GM11168 (cell line): ENCODE data around the gene TMEM74B.
"Not testable (repeated sequence)": the region's sequence is repeated elsewhere in the genome, so short reads cannot be mapped to it uniquely, and the experiment has no call there.

Source experiments
- in situ Hi-C: fragments of 300-500 bp; cut with MboI; formaldehyde crosslinking; loops from one replicate; pipeline ENCODE4 v1.12.0; 2022; ENCODE audit warnings: low sequenced_read_pairs; ENCODE audit not compliant: unreplicated experiment

Gene TMEM74B

GRCh38 chr20:1184638-1185315, at the start of gene TMEM74B:
Gene TMEM74B, minus strand, starts transcription at chr20:1184981. Its CDS starts 1,180 bp downstream, at chr20:1183801.
- in situ Hi-C loops = no loop called here

DNA sequence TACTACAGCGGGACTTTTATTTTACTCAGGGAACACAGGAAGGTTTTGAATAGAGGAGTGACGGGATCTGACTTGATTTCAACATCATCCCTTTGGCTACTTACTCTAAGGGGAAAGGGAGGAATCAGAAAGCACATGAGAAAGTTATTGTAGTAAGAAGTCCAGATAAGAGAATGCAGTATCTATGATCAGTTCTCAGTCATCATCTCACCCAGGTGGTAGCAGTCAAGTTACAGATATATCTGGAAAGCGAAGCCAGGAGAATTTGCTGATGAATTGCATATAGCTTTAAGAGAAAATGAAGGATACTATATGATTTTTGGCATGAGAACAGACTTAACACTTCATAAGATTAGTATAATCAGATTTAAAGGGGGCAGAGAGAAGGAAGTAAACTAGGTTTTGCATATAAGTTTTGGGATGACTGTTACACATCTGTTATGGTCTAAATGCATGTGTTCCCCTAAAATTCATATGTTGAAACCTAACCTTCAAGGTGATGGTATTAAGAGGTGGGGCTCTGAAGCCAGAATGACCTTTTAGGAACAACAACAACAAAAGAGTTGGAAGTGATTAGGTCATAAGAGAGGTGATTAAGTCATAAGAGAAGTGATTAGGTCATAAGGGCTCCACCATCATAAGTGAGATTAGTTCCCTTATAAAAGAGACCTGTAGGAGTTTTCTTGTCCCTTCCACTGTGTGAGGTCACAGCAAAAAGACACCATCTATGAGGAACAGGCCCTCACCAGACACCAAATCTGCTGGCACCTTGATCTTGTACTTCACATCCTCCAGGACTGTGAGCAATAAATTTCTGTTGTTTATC, 47.7 kb upstream of the TMEM74B start:
- in situ Hi-C loops = no loop called here

DNA sequence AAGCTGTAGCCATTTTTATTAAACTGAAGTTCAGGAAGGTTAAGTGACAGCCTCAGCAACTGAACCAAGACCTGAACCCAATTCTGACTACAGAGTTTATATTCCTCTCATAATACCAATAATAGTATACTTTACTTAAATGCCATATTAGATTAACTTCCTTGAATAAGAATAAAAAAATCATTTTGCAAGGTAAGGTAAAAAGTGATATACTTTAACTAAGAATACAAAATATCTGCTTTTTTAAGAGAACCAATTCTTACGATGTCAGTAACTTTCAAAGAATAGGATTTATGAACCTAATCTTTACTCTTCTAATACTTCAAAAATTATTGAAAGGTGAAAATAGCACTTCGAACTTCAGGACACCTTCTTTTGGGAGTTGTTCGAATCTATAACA, 44.8 kb upstream of the TMEM74B start:
- in situ Hi-C loops = no loop called here

GRCh38 chr20:1225783-1226654, 41.2 kb upstream of the TMEM74B start, which contains the start of gene RAD21L1:
Gene RAD21L1, plus strand, starts transcription at chr20:1226044. Its CDS starts 2,410 bp downstream, at chr20:1228454.
- in situ Hi-C loops = no loop called here

DNA sequence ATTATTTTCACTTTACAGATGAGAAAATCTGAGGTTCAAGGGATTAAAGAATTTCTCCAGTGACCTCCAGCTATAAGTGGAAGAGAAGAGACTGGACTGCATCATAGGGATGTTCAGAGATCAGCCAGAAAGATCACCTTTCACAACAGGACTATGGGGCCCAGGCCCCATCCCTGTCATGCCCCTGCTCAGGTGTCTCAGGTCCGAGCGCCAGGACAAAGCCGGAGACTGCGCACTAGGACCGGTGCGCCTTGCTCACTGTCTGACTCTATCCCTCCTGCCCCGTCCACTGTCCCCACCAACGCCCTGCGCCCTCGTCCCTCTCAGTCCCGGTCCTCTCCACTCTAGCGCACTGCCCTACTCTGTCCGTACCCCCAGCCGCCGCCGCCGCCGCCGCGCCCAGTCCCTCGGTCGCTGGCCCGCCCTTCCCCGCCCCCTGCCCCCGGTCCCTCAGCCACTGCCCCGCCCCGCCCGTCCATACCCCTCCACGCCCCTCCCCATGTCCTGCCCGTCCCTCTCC, 40.5 kb upstream of the TMEM74B start:
- in situ Hi-C loops = no loop called here

DNA sequence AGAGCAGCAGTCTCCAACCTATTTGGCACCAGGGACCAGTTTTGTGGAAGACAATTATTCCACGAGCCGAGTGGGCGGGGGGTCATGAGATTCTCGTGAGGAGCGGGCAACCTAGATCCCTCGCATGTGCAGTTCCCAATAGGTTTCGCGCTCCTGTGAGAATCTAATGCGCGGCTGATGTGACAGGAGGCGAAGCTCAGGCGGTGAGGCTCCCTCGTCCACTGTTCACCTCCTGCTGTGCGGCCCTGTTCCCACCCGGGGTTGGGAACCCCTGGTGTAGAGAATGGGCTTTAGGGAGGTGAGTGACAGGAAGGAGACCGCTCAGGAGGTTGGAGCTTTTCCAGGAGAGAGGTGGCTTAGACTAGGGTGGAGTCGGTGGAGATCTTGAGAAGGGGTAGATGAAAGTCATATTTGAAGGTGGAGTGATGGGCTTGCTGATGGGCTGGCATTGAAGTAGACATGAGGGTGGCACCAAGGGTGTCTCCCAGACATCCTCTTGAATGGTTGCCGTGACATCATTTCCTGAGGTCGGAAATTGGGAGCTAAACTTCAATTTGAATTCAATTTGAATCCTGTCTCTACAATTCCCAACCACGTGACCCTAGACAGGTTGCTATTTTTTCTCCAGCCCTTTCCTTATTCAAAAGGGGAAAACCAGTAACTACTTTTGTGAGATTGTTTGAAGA, 39.6 kb upstream of the TMEM74B start:
- in situ Hi-C loops = no loop called here

DNA sequence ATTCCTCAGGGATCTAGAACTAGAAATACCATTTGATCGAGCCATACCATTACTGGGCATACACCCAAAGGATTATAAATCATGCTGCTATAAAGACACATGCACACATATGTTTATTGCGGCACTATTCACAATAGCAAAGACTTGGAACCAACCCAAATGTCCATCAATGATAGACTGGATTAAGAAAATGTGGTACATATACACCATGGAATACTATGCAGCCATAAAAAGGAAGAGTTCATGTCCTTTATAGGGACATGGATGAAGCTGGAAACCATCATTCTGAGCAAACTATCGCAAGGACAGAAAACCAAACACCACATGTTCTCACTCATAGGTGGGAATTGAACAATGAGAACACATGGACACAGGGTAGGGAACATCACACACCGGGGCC, 38.0 kb upstream of the TMEM74B start:
- in situ Hi-C loops = not testable (repeated sequence)

- in situ Hi-C loops = not testable (repeated sequence)
Observed at GRCh38 chr20:1216527-1217427, 32.0 kb upstream of the TMEM74B start.

DNA sequence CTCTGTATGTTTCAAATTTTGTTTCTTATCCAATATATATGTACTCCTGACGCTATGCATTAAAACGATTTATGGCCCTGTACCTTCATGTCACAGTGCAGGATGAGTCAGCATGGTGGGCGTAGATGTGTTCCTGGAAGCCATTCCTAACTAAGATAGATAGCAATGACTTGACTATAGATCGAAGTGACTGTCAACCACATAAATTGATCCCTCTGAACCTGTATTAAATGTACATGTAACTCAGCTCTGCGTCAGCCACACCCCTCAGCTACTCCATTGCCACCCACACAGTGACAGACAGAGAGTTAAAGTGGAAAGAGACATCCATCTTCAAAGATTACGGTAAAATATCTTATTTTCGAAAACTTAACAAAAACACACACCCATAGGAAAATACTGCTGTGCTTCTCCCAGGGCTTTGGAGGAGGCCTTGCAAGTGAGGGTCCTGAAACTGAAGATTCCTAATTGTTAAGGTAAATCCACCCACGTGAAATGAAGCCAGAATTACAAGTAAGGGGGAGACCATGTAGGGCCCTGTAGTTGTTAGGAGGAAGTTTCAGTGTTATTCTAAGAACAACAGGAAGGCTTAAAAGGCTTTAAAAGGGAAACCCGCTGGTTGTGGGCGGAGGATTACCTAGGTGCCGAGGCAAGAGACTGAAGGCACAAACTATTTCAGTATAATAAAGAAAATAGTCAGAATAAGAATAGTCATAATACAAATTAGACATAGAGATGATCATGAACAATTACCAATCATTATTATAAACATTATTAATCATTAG, 30.8 kb upstream of the TMEM74B start:
- in situ Hi-C loops = no loop called here

DNA sequence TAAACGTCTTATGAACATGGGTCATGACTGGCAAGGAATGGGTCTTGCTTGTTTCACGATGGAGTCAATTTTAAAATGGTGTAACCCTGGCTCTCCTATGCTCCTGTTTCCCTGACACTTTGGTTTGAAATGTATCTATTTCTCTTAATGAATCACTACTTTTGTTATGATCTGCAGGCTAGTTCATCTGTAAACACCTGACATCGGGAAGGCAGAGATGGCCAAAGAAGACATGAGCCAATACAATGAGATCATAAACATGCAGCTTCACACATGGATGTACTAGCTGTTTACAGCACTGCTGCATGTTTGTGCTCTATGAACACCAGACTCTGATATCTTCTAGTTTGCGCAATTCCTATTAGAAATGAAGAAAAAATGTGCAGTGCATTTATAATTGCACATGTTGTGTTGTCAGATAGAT, 30.1 kb upstream of the TMEM74B start:
- in situ Hi-C loops = no loop called here

DNA sequence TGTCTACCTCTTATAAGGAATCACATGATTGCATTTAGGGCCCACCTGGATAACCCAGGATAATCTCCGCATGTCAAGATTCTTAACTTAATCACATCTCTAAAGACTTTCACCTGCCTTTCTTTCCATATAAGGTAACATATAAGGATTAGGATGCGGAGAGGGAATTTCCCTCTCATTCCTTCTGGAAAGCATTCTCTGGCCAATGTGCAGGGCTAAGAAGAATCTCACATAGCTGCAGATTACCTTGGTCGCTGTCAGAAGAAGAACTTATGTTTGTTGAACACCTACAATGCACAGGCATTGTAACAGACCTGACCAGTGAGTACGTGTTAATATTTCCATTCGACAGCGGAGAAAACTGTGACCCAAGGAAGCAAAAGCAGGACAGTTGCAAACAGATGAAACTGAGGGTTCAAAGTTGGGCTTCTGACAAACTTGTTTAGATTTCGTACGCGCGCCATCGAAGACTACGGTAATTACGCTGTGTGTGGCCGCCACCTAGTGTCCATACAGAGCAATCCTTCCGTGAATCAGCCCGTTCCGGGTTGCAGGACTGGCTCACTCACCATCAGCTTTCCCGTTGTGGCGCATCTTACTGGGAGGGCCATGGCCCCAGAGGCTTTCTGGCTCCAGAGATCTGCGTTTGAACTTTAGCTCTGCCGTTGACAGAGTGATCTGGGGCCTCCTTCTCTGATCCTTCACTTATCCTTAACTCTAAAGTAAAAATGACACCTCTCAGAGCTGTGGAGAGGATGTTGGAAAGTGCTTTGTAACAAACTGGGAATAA, 28.0 kb upstream of the TMEM74B start:
- in situ Hi-C loops = no loop called here

DNA sequence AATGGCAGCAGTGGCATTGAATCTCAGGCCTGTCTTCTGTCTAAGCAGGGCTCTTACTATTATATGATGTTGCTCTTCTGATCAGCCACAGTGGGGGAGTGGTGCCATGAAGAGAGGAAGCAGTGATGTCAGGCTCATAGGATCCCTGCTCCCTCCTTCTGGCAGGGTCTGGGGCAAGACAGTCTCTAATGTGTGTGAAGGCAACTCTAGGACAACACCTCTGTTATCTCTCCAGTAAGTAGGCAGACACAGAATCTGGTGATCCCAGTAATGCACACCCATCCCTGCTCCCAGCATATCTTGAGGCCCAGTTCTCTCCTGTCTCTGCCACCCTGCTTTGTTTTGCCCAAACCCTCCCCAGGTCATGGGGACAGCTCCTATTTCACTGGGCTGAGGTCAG, 27.2 kb upstream of the TMEM74B start:
- in situ Hi-C loops = no loop called here

DNA sequence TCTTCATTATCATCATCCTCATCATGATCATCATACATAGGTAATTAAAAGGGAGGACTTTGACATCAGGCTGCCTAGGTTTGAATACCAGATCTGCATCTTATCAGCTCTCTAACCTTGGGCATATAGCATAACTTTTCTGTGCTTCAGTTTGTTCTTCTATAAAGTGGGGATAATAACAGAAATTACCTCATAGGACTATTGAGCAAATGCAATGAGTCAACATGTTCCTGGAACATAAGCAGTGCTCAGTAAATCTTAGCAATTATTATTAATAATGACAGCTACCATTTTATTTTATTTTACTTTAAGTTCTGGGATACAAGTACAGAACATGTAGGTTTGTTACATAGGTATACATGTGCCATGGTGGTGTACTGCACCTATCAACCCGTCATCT, 25.7 kb upstream of the TMEM74B start:
- in situ Hi-C loops = no loop called here

GRCh38 chr20:1209447-1210387, 24.9 kb upstream of the TMEM74B start:
- in situ Hi-C loops = no loop called here

DNA sequence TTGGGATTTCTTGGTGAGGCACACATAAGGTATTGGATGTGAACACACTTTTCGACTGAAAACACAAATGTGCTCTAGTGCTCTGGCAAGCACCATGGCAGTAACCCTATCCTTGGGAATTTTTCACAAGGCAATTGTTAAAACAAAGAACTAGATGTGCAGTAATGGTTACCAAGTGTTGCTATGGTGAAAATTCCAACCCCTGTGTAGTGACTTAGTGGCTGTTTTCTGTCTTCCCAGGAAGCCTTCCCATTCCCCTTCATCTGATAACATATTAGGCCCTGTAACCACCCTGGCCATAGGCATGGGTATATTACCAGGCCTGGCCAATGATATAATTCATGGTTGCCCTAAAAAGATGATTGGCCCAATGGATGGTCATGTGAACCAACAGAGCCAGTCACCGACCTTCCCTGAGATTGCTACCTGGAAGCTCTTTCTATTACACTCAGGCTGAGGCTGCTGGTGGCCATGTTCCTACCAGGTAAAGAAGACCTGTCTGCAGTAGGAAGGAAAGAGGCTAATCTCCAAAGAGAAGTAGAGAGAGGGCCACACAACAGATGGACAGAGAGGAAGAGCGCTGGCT, 22.6 kb upstream of the TMEM74B start:
- in situ Hi-C loops = no loop called here
